ENCODE measurements around the gene PLCH2. TPM values are rescaled to one million over a fixed set of nuclear protein-coding genes. Genes with fewer than 3 reads are reported as not detected.

Gene PLCH2
- total and polyA plus RNA-seq, 2 donors (not counting 3 experiments of a cell fraction or from before 2014, with no cell fraction given): 0.19 to 0.31 TPM

- Histone ChIP-seq H4K20me1 (replicated peaks; ENCODE audit: control insufficient read depth, extremely low read depth, insufficient read depth, low read length) (no peaks in the 10 kb centered on the region), H3K4me1 (ENCODE audit: control insufficient read depth, extremely low read depth, insufficient read depth, low read length) (peaks cover 27% of the 10 kb centered on the region), H2AFZ (ENCODE audit: low read depth, low read length) (peak overlapping the region; percentile 84), H3K4me3 (replicated peaks in 1 of 3; ENCODE audit: insufficient read depth in 1 of 3, low read depth in 1 of 3, low read length in 3 of 3) (peak overlapping the region; percentile 51 to 74 (median 67)), H3K27me3 (ENCODE audit: control insufficient read depth in 2 of 2, insufficient read depth in 2 of 2, low read length in 2 of 2) (peaks cover 0 to 1% of the 10 kb centered on the region in 2 experiments), H3K9me1 (replicated peaks; ENCODE audit: control insufficient read depth, extremely low read depth, insufficient read depth, low read length) (no peaks in the 10 kb centered on the region), H3K79me2 (ENCODE audit: control insufficient read depth, insufficient read depth, low read length) (no peaks in the 10 kb centered on the region), H3K4me2 (ENCODE audit: insufficient read depth, low read length) (peak overlapping the region; percentile 77), H3K36me3 (ENCODE audit: control insufficient read depth in 2 of 2, extremely low read depth in 1 of 2, insufficient read depth in 2 of 2, low read length in 2 of 2) (no peaks in the 10 kb centered on the region), H3K9me3 (replicated peaks; ENCODE audit: control insufficient read depth, insufficient read depth, low read length) (no peaks in the 10 kb centered on the region), H3K9ac (replicated peaks; ENCODE audit: extremely low read depth, insufficient read depth, low read length) (peak overlapping the region; percentile 74), H3K27ac (ENCODE audit: insufficient read depth, low read depth, low read length) (peak overlapping the region; percentile 80)
- ChIA-PET CTCF (interaction anchor here (1.0 to 1.2 kb wide), 4 partner anchors 20 to 907 kb away, joined by 3 to 10 read pairs (median 6); partner anchors contain the start of genes FAAP20 and PANK4), POLR2A (interaction anchor here (0.6 kb wide), 1 partner anchor 19 kb away, joined by 5 read pairs; the partner anchor contains the start of gene PANK4)
- FAIRE-seq: peak; percentile 93
- intact Hi-C loops (cut with micrococcal nuclease) (loop anchor here (1.0 to 2.0 kb wide), 5 partner anchors 20 to 351 kb away; partner anchors contain the start of genes FAAP20, PANK4 and PRXL2B), dilution Hi-C loops (cut with MboI; ENCODE audit: extremely low pct_ligation_motif_present, low sequenced_read_pairs) (no loop called here)
- BruUV-seq (replicated peaks): no TSS peak
- TF ChIP-seq CTCF (IDR thresholded peaks at IDR 0.05; ENCODE audit: extremely low read depth in 1 of 2, insufficient read depth in 1 of 2, low read depth in 1 of 2, low read length in 2 of 2) (no peak), EZH2 (IDR thresholded peaks at IDR 0.05; ENCODE audit: borderline replicate concordance, low read depth, low read length, severe bottlenecking) (no peak), MAX (IDR thresholded peaks at IDR 0.05; ENCODE audit: insufficient read depth, insufficient read length) (peak; percentile 79), MYC (IDR thresholded peaks at IDR 0.05; ENCODE audit: low read depth, low read length) (no peak), GATA2 (IDR thresholded peaks at IDR 0.05; ENCODE audit: insufficient read depth, insufficient read length, low read depth, low read length) (no peak), JUN (IDR thresholded peaks at IDR 0.05; ENCODE audit: borderline replicate concordance, insufficient read depth, insufficient read length, low read depth) (no peak), POLR2AphosphoS5 (IDR thresholded peaks at IDR 0.05; ENCODE audit: insufficient read depth, low read depth, low read length) (peak; percentile 72), POLR2A (IDR thresholded peaks at IDR 0.05; ENCODE audit: low read depth, low read length) (peak; percentile 78), FOS (IDR thresholded peaks at IDR 0.05; ENCODE audit: borderline replicate concordance, insufficient read depth, low read length) (no peak)
- DNase-seq (ENCODE audit: low read depth, low spot score): peak; percentile 84
Measured at GRCh38 chr1:2545754-2546514, 69.8 kb downstream of the PLCH2 start.

All from endothelial cell of umbilical vein (primary cell).